GM18505 (cell line): ENCODE data around the gene SRPK2.
"Not testable (repeated sequence)": the region's sequence is repeated elsewhere in the genome, so short reads cannot be mapped to it uniquely, and the experiment has no call there.

Experiments used
- ATAC-seq: cut with Tn5 transposase; IDR thresholded peaks from one replicate; pipeline ENCODE4 v1.9.1; 2021; ENCODE audit not compliant: unreplicated experiment
- POLR2A ChIP-seq: IDR thresholded peaks from 4 replicates; pipeline ENCODE4 v1.6.1; 2011; ENCODE audit warnings: borderline replicate concordance; ENCODE audit not compliant: insufficient read depth, insufficient read length; ENCODE audit errors: extremely low read depth

SRPK2 gene

DNA sequence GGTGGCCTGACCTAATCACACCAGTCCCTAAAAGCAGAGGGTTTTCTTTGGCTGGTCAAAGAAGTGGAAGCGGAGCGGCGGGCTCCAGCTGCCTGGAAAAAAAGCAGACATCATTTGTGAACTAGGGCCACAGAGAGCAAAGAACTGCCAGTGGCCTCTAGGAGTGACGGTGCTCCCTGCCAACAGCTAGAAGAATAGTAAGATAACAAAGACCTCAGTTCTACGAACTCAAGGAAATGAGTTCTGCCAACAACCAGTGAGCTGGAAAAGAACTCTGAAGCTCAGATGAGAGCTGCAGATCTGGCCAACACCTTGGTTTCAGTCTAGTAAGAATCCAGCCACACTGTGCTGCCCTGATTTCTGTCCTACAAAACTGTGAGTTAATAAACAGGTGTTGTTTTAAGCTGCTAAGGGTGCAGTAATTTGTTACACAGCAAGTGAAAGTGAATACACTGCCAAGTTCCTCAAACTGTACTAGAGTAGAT, 178.0 kb downstream of the SRPK2 start:
- TF ChIP-seq POLR2A, result no peak
- ATAC-seq, result peak; percentile 83

DNA sequence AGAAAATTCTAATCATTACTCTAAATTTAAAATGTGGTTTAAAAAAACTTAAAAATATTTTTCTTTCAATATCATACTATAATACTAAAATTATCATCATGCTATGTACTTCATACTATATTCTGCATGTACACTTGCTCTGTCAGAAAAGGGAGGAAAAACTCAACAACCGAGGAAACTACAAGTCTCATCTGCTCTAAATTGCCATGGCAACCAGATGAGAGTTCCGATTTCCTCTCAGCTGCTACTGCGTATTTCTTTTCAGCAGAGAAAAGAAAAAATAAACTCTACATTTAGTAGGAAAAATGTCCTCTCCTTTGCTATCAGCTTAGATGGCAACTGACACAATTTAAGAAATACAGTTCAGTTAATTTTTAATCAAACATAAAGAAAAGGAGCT, 178.9 kb downstream of the SRPK2 start:
- no peak for TF ChIP-seq POLR2A
- no peak for ATAC-seq

DNA sequence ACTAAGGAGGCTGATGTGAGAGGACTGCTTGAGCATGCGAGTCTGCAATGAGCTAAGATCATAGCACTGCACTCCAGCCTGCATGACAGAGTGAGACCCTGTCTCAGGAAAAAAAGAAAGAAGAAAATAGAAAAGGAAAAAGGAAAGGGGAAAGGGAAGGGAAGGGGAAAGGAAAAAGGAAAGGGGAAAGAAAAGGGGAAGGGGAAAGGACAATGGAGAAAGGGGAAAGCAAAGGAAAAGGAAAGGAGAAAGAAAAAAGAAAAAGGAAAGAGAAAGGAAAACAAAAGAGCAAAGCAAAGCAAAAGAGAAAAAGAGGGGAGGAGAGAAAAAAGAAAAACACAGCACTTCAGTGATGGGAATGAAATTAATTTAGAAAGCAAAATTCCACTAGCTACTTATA, 179.3 kb downstream of the SRPK2 start:
- ATAC-seq, result no peak
- TF ChIP-seq POLR2A, result no peak

DNA sequence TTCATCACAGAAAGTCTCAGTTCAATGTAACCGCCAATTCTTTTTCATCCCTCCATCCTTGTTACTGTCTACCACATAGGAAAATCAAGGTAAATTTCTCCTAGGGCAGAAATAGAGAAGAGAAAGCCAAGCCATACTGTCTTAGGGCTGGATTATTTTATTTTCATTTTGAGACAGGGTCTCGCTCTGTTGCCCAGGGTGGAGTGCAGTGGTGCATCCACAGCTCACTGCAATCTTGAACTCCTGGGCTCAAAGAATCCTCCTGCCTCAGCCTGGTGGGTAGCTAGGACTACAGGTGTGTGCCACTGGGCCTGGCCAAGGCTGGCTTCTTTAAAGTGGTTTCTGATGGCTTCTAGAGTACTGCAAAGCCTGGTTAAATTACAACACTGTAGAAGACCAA, 181.7 kb downstream of the SRPK2 start:
- TF ChIP-seq POLR2A, result no peak
- no peak for ATAC-seq

DNA sequence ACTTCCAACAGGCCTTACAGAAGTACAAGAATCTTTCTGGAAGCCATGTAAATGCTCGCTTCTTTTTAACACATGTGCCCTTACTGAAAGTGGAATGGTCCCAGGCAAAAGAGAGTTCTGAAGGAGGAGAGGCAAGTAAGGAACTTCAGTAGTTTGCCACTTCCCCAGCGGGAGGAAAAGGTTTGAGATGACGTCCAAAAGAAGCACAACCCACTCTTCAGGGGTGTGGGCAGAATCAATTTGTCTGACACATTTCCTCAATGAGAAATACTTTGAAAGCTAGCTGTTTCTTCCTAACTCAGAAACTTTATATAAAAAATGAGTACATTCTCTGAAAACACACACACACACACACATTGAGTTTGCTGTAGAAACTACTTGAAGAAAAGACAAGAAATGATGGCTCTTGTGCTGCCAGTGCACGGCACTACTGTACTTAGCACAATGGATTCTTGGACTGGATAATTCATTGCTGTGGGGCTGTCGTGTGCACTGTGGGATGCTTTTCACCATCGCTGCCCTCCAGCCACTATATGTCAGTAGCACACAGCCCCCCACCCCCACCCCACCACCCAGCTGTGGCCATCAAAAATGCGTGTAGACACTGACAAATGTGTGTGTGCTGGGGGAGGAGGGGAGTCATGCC, 183.0 kb downstream of the SRPK2 start:
- no peak for ATAC-seq

DNA sequence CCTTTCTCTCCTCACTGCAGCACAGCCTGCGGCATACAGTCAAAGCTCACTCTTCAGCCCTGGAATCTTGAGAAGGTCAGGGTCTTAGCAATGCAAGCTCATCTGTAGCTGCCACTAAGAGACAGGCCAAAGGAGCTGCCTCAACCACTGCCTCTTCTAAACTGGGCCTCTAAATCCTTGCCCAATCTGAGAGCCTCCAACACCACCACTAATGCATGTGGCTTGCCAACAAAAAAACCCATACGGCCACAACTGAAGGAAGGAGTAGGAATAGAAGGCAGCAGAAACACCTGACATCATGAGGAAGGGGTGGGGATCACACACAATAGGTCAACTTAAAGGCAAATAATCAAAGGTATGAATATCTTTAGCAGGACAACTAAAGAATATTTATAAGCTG, 183.8 kb downstream of the SRPK2 start:
- no peak for ATAC-seq
- no peak for TF ChIP-seq POLR2A

More for the DNA sequence above, 183.0 kb downstream of the SRPK2 start:
- no peak for TF ChIP-seq POLR2A

DNA sequence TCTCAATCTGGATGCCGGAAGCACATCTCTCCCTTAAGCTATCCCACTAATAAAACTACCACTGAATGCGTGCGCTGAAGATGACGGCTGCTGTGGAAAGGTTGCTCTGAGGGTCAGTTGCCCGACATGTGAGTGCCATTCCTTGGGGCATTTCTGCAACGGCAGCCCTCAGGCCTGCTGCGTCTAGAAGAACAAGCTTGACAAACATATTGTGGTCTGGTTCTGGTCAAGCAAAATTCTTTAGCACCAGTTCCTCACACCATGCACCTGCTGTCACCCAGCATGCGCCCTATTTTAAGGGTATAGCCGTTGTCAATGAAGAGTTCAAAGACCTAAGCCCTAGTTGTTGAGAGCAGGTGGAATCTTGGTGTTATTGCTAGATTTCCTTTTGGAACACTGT, 184.2 kb downstream of the SRPK2 start:
- ATAC-seq, result no peak
- TF ChIP-seq POLR2A, result no peak

DNA sequence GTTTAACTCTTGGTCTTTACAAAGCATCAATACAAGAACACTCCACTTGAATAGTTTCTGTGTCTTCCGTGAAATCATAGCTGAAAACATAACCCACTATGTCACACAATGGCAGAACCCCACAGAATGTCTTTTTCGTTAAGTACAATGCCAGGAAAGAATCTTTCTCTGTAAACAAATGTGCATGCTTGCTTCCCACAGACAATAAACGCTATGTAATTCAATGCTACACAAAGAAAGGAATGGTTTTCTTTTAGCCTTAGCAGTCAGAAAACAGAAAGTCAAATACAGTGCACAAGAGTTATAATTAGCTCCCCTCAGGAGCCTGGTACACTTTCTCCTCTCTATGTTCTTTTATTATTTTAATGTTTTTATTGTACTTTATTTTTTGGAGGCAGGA, 186.1 kb downstream of the SRPK2 start:
- ATAC-seq, result no peak

DNA sequence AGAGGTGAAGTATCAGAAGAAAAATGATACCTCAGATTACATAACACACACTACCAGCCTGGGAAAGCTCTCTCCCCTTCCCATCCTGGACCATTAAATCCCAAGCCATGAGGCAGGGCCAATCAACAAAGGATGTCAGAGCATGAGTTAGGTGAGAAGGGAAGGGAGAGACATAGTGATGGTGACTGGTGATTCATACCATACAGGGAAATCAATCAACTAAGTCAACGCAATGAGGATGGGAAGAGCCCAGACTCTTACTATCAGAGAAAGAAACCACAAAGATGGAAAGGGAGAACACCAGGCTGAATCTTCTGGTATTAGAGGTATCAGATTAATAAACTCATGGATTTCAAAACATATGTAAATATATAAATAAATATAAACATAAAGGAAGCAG, 189.3 kb downstream of the SRPK2 start:
- no peak for TF ChIP-seq POLR2A

More for the DNA sequence above, 186.1 kb downstream of the SRPK2 start:
- TF ChIP-seq POLR2A, result no peak

DNA sequence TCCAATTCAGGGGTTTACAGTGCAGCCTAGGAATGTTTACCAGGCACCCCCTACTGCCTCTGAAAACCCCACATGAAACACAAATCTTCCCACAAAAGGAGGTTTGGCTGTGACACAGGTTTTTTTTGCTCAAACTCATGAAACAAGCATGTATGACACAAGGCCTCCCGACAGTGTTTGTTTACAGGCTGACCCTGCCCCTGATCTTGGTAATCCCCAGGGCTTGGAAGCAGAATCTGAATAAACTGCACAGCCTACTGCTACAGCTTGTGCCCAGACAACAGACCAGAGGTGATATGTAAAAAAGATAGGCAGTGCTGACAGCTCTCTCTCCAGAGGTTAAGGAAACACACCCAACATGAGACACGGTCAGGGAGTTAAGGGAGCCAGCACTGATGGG, 190.5 kb downstream of the SRPK2 start:
- no peak for ATAC-seq
- no peak for TF ChIP-seq POLR2A

More for the DNA sequence above, 189.3 kb downstream of the SRPK2 start:
- ATAC-seq, result no peak

DNA sequence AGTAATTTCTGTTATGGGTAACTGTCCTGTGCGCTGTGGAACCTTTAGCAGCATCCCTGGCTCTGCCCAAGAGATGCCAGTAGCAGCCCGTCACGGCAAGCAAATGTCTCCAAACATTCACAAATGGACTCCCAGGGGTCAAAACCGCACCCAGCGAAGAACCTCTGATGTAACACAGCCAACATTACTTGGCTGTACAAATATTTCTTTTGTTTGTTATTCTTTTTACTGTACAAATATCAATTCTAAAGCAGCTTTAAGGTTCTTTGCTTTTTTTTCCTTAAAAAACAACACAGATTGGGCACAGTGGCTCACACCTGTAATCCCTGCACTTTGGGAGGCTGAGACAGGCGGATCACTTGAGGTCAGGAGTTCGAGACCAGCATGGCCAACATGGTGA, 192.2 kb downstream of the SRPK2 start:
- ATAC-seq, result no peak
- TF ChIP-seq POLR2A, result no peak

DNA sequence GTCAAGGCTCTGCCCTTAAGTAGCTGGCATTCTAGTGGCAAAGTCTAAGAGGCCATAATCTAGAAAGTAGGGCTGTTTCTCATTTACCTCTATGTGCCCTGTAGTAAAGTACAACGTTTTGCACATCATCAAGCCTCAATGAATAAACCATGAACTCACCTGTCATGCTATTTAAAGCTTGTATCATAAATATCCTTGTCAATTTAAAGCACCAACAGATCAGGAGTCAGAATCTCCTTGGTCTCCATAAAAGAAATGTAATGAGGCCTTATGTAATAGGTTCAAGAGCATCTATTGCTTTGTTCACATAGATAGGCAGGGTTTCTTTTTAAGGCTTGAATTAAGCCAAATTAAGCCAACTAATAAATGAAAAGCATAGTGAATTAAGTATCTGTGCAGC, 192.8 kb downstream of the SRPK2 start:
- TF ChIP-seq POLR2A, result no peak
- ATAC-seq, result no peak

DNA sequence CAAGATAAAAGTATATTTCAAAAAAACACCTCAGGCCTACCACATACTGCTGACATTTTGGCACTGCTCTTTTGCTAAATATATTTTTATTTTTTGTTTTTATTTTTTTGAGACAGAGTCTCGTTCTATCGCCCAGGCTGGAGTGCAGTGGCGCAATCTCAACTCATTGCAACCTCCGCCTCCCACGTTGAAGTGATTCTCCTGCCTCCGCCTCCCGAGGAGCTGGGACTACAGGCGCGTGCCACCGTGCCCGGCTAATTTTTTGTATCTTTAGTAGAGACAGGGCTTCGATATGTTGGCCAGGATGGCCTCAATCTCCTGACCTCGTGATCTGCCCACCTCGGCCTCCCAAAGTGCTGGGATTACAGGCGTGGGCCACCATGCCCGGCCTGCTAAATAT, 193.8 kb downstream of the SRPK2 start:
- not testable (repeated sequence) for ATAC-seq

DNA sequence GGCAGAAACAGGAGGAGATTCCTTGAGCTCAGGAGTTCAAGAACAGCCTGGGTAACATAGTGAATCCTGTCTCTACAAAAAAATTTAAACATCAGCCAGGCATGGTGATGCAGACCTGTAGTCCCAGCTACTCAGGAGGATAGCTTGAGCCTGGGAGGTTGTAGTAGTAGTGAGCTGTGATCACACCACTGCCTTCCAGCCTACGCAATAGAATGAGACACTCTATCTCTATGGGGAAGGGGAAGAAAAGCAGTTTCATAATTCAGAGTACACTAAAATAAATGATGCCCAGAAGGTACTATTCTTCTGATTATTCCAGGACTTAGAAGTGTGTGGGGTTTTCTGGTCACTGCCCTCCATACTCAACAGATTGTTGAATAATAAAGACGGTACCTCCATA, 197.4 kb downstream of the SRPK2 start:
- TF ChIP-seq POLR2A, result no peak
- ATAC-seq, result no peak

DNA sequence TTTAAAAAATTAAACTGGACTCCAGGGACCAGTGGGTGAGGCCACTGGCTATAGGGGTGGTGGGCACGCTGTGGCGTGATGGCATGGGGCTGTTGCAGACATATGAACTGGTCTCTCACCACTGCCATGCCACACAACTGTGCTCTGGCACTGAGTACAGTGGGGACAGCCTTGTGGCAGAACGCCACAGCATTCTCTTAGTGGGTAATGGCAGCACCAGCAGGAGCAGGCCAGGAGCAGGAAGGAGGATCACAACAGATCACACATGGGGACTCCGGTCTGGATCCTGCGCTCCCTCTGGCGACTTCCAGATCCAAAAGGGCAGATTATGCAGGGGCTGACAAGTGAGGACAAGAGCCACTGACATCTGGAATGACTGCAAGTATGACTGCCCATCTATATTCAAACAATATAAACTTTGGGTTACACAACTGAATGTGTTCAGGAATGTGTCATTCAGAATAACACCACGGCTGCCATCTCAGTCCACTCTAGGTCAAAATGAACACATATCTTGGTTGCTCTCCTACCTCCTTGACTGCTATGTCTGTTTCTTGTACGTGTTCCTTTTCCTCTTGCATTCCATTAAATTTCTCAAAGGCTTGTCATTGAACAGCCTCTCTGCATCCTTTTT, 198.7 kb downstream of the SRPK2 start:
- no peak for ATAC-seq
- no peak for TF ChIP-seq POLR2A

DNA sequence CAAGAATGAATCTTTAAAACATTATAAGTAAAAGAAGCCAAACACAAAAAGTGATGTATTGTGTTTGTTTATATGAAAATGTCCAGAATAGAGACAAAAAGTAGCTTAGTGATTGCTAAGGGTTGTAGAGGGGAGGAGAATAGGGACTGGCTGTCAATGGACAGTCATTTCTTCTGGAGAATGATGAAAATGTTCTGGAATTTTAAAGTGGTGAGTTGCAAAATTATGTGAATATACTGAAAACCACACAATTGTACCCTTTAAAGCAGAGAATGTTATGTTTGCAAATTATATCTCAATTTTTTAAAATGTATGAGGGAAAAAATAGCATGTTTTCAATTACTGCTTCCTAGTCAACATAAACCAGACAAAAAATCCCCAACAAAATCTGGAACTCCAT, 200.5 kb downstream of the SRPK2 start:
- TF ChIP-seq POLR2A, result no peak
- ATAC-seq, result no peak
